GM12878 (cell line): Measurements from ENCODE around the gene SEMA6C. TPM values are rescaled to one million over a fixed set of nuclear protein-coding genes. Genes with fewer than 3 reads are reported as not detected.

Experiments used
- BRCA1 ChIP-seq: IDR thresholded peaks from 2 replicates; pipeline ENCODE4 v1.6.1; 2011; ENCODE audit warnings: low read depth, low read length, improper control_type of control experiment
- CEBPZ ChIP-seq: fragments of 150-350 bp; IDR thresholded peaks from 2 replicates; pipeline ENCODE4 v1.6.1; 2016; ENCODE audit warnings: low read depth, low read length
- GABPA ChIP-seq: IDR thresholded peaks from 2 replicates; pipeline ENCODE4 v1.6.1; 2014; ENCODE audit warnings: antibody characterized with exemption, low read depth, mild to moderate bottlenecking, inconsistent platforms
- HDAC2 ChIP-seq: fragments of 200-600 bp; sonication (generic); IDR thresholded peaks from 2 replicates; pipeline ENCODE4 v1.6.1; 2017
- KLF5 ChIP-seq: fragments of 450-650 bp; IDR thresholded peaks from 2 replicates; pipeline ENCODE4 v1.6.1; 2014; ENCODE audit warnings: mild to moderate bottlenecking; ENCODE audit not compliant: partially characterized antibody
- NFXL1 ChIP-seq: fragments of 450-650 bp; IDR thresholded peaks from 2 replicates; pipeline ENCODE4 v1.6.1; 2017; ENCODE audit warnings: antibody characterized with exemption, mild to moderate bottlenecking, borderline replicate concordance
- NR2C1 ChIP-seq: fragments of 450-650 bp; IDR thresholded peaks from 2 replicates; pipeline ENCODE4 v1.6.1; 2017; ENCODE audit warnings: antibody characterized with exemption, mild to moderate bottlenecking, moderate library complexity
- PBX3 ChIP-seq: IDR thresholded peaks from 2 replicates; pipeline ENCODE4 v1.6.1; 2011; ENCODE audit warnings: mild to moderate bottlenecking, low read depth, low read length, moderate library complexity; ENCODE audit not compliant: insufficient replicate concordance
- RAD21 ChIP-seq: IDR thresholded peaks from 2 replicates; pipeline ENCODE4 v1.6.1; 2011; ENCODE audit warnings: mild to moderate bottlenecking, low read depth, low read length, moderate library complexity; ENCODE audit not compliant: insufficient read depth
- RB1 ChIP-seq: fragments of 450-650 bp; formaldehyde crosslinking; IDR thresholded peaks from 2 replicates; pipeline ENCODE4 v1.6.1; 2017; ENCODE audit warnings: mild to moderate bottlenecking, borderline replicate concordance
- SUZ12 ChIP-seq: fragments of 200-600 bp; sonication (generic); IDR thresholded peaks from one replicate; pipeline ENCODE4 v1.6.1; 2018; ENCODE audit warnings: antibody characterized with exemption, mild to moderate bottlenecking; ENCODE audit not compliant: unreplicated experiment
- TAF1 ChIP-seq: IDR thresholded peaks from 2 replicates; pipeline ENCODE4 v1.6.1; 2011; ENCODE audit warnings: mild to moderate bottlenecking, low read depth, low read length, borderline replicate concordance
- TCF3 ChIP-seq: IDR thresholded peaks from 2 replicates; pipeline ENCODE4 v1.6.1; 2012; ENCODE audit warnings: low read depth, mild to moderate bottlenecking, low read length, borderline replicate concordance; ENCODE audit not compliant: insufficient read depth
- ZBTB4 ChIP-seq: fragments of 450-650 bp; formaldehyde crosslinking; IDR thresholded peaks from 2 replicates; pipeline ENCODE4 v1.4.0; 2022; ENCODE audit warnings: mild to moderate bottlenecking, moderate library complexity
- ZNF274 ChIP-seq: IDR thresholded peaks from one replicate; pipeline ENCODE4 v1.8.0; 2011; ENCODE audit not compliant: insufficient read length, insufficient read depth
- ZNF592 ChIP-seq: fragments of 450-650 bp; IDR thresholded peaks from 2 replicates; pipeline ENCODE4 v1.6.1; 2017; ENCODE audit warnings: mild to moderate bottlenecking, moderate library complexity
- ZZZ3 ChIP-seq: IDR thresholded peaks from 2 replicates; pipeline ENCODE4 v1.6.1; 2011; ENCODE audit warnings: low read depth; ENCODE audit not compliant: control insufficient read depth, insufficient read length
- polyA plus RNA-seq, 11 experiments: library from polyadenylated mRNA; depleted of rRNA in 4 of 11; unstranded in 6 of 11; stranded (reverse) in 5 of 11; fragments of >200 nt; fragmentation: Nextera tagmentation in 4 of 11; fragmentation: Illumina TruSeq in 1 of 11; extraction: Ambion mirVana in 4 of 11; extraction: Trizol in 1 of 11; gene quantifications; 1 replicate in 1 of 11; 2 replicates in 10 of 11; pipeline versions ENCODE4 v1.2.1 to v1.2.3, GENCODE V29; 2011 to 2016; ENCODE audit warnings: inconsistent platforms in 2 of 11, missing spikeins in 2 of 11, low read depth in 1 of 11
- total RNA-seq, 4 experiments: library from RNA; depleted of rRNA in 3 of 4; stranded (reverse); fragments of >200 nt in 3 of 4; fragmentation: Illumina TruSeq in 1 of 4; extraction: Trizol in 1 of 4; gene quantifications; 2 replicates each; pipeline versions ENCODE4 v1.2.1 to v1.2.3, GENCODE V29; 2013 to 2021

The SEMA6C gene
- total and polyA plus RNA-seq, 10 of the 15 experiments (the other 5 are each of a cell fraction or from before 2014, with no cell fraction given), result 0.13 to 2.2 (median 0.29) TPM; not detected in 1

GRCh38 chr1:151165738-151166504 lies 19.5 kb upstream of the SEMA6C start, which contains the start of the genes LYSMD1 and SCNM1 (continued):
- no peak for TF ChIP-seq ZBTB4 (CRISPR knock-in tag)
- TF ChIP-seq BRCA1, result no peak
- no peak for TF ChIP-seq SUZ12
- no peak for TF ChIP-seq CEBPZ
- TF ChIP-seq RAD21, result no peak
- peak; percentile 82 for TF ChIP-seq KLF5
- no peak for TF ChIP-seq ZZZ3
- peak; percentile 96 for TF ChIP-seq GABPA
- TF ChIP-seq NR2C1, result peak; percentile 69
- no peak for TF ChIP-seq ZNF274
- 0 out of 2 replicates have a peak, but pooled peaks have one; percentile 53 for TF ChIP-seq TCF3
- TF ChIP-seq TAF1, result peak; percentile 89; the same call in 1 of the 2 replicates
- peak; percentile 6 for TF ChIP-seq PBX3
- TF ChIP-seq HDAC2, result no peak
- TF ChIP-seq ZNF592, result peak; percentile 92
- TF ChIP-seq NFXL1, result no peak
- peak; percentile 48; the same call in 1 of the 2 replicates for TF ChIP-seq RB1
